Measurements from ENCODE around the gene MT1H.
"Not testable (repeated sequence)": the region's sequence is repeated elsewhere in the genome, so short reads cannot be mapped to it uniquely, and the experiment has no call there.

Gene MT1H

DNA sequence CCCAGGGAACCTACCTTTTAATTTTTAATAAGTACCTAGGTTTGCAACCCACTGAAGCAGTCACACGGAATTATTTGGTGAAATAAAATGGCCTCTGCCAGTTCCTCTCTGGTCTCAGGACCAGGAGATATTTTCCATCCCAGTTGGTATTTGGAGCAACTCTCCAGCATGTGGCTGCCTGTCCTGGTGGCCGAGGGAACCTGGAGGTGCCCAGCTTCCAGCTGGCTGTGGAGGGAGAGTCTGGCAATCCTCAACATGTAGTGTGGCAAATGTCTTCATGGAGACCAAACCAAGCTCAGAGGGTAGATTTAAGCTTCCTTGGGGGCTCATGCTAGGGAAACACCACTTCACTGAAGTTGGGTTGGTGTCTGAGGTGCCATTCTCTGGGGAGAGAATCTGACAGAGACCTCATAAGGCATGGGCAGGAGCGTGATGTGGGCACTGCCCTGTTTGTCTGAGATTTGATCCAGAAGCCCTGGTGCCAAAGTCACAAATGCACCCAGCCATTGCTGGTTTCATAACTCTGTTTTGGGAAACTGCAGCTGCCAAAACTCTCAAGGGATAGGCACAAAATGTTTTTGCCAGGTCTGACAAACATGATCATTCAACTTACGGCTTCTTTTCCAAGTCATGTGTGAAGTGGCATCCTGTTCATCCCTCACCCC is 15.4 kb downstream of the MT1H start:
- no peak for DNase-seq

DNA sequence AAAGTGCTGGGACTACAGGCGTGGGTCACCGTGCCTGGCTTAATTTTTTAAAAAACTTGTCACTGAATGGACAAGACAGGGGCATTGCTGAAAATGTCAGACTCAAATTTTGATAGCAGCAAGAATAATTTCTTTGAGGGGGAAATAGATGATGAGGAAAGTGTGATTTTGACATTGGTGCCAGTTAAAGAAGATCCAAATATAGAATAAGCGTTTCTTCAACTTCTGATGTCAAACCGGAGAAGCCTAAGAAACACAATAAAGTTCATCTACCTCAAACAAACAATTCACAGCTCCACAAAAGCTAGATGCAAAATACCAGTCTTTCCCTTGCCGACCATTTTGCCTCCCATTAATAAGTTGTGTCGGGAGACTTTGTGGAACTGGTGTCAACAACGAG is 17.1 kb downstream of the MT1H start:
- no peak for DNase-seq

DNA sequence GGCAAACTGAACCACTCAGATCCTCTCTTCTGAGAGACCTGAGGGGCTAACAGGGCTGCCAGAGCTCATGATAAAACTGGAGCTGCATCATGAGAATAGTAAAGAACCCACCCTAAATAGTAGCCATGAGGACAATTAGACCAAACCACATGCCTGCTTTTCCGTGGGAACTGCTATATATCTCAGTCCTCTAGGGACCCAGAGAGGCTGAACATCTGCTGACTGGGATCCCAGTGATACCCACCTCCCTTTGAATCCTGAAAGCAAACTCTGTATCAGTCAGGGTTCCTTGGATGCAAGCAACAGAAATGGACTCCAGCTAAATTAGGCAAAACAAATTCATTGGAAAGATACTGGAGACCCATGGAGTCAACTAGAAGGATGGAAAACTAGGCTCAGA is 19.1 kb downstream of the MT1H start:
- no peak for DNase-seq

DNA sequence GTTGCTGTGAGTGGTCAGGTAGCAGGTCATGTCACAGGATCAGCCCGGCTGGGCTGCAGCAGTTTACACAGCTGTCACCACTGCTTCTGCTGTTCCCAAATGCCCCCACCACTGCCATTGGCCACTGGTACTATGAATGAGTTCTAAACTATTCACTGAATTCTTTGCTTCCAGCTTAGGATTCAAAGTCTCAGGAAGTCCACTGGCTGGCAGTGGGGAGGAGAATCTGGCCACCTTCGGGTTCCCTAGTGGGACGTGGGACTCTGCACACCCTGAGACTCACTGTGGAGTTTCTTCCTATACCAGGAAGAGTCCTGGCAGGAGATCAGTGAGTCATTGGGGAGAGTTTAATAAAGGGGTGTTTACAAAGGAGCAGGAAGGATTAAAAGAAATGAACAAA is 19.6 kb downstream of the MT1H start:
- no peak for DNase-seq

DNA sequence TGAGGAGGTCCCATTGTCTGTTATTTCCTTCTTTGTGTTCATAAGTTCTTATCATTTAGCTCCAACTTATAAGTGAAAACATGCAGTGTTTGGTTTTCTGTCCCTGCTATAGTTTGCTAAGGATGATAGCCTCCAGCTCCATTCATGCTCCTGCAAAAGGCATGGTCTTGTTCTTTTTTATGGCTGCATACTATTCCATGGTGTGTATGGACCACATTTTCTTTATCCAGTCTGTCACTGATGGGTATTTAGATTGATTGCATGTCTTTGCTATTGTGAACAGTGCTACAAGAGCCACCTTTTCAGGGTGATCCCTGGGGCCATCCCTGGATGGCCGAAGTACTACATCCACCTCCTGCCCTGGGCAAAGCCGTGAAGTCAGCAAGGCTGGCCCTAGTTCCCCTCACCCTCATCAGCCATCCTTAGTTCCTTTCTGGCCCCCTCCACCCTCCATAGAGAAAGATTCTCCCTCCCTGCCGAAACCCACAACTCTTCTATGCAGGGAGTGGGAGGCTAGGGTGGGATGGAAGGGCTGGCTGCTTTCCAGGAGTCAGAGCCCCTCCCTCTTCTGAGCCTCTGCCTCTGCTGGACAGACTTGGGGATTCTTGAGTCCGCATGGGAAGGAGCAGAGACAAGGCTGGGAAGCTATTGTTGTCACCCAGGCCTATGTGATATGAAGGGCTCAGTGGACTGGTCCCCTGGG is 21.0 kb downstream of the MT1H start:
- DNase-seq = no peak

DNA sequence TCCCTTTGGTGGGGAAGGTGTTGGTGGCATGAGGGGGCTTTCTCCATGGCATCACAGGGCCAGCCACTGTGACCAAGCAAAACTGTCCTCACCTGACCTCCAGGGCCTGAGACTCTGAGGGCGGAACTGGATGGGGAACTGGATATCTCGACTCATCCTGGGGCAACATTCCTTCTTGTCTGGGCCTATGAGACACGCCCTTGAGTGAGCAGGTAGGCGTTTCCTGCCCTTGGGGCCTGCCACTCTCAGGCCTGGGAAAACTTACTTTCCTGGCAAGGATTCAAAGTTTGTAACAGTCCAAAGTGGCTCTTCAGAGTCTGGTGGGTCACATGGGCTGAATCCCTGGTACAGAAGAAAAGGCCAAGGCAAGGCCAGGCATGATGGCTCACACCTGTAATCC is 22.3 kb downstream of the MT1H start:
- DNase-seq = peak; percentile 13

DNA sequence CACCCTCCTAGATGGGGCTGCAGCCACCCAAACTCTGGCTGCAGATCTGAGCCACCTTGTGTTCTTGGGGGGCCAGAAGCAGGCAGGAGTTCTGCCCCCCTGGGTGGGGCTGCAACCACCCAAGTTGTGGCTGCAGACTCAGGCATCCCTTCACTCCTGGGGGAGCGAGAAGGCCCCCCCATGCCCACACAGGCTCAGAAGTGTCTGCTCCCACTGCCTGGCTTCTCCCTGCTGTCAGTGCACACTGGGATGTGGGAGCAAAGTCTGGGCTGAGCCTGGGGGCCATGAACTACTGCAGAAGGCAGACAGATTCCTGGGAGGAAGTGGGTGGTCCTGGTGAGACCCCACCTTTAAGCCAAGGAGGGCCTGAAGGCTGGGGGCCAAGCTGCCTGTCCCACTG is 25.6 kb downstream of the MT1H start:
- DNase-seq = no peak

DNA sequence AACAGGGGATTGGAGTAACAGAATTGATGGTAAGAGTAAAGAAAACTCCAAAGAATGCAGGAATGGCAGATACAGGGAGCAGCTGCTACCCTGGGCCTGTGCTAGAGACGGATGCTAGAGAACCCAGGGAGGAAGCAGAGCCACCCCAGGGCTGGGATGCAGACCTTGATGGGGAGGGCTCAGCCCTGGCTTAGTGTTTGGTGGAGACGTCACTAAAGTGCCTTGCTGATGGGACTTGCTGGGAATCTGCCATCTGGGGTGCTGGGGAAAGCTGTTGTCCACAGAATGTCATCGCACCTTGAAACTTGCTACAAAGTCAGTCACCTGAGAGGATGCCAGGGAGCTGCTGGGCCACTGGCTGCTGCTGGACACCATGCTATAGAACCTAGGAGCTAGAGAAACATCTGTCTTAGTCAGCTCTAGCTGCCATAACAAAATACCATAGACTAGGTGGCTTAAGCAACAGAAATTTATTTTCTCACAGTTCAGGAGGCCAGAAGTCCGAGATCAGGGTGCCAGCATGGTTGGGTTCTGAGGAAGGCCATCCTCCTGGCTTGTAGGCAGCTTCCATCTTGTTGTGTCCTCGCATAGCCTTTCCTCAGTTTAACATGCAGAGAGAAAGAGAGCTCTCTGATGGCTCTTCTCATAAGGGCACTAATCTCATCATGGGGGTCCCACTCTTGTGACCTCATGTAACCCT is 28.0 kb downstream of the MT1H start:
- no peak for DNase-seq

DNA sequence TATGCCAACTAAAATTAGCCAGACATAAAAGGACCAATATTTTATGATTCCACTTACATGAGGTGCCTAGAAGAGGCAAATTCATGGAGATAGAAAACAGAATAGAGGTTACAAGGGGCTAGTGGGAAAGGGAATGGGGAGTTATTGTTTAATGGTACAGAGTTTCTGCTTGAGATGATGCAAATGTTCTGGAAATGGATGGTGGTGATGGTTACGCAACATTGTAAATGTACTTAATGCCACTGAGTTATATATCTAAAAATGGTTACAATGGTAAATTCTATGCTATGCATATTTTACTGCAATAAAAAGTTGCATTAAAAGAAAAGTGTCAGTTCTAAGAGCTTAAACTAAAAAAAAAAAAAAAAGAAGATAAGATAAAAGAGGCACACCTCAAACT is 30.6 kb downstream of the MT1H start:
- DNase-seq = no peak

DNA sequence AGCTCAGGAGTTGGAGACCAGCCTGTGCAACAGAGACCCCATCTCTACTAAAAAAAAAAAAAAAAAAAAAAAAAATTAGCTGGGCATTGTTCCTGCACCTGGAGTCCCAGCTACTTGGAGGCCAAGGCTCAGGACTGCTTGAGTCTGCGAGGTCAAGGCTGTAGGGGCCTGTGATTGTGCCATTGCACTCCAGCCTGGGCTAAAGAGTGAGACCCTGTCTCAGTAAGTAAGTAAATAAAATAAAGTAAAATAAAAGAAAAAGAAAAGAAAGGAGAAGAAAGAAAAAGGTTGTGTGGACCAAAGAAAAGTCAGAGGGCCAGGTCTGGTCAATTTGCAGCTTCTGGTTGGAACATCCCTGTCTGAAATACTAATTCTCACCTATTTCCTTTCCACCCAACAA is 31.0 kb downstream of the MT1H start:
- DNase-seq = no peak

DNA sequence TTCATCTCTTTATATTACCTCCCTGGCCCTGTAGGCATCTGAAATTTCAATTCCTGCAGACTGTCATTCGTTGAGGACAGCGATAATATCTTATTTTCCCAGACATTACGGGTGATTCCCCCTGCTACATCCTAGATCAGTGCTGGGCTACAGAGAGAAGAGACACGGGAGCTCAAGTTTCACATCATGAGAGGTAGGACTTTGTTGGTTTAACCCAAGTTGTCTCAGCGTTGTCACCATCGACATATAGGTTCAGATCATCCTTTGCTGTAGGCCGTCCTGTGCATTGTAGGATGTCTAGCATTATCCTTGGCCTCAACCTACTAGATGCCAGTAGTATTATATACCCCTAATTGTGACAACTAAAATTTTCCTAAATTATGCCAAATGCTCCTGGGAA is 31.9 kb downstream of the MT1H start:
- DNase-seq = no peak

DNA sequence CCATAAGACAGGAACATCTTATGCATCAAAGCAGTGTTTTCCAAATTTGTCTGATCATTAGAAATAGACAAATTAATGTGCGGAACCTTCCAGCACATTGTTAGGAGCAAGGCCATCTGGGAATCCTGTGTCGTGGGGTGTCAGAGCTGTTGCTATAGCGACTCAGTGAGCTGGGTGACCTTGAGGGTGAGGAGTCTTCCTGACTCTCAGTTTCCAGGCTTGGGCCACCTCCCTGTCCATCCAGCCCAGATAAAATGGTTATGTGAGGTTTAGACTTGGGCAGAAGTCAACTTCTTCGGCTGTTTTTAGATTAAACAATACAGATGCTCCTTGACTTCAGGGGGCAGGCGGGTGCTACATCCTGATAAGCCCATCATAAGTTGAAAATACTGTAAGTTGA is 33.2 kb downstream of the MT1H start:
- DNase-seq = no peak

DNA sequence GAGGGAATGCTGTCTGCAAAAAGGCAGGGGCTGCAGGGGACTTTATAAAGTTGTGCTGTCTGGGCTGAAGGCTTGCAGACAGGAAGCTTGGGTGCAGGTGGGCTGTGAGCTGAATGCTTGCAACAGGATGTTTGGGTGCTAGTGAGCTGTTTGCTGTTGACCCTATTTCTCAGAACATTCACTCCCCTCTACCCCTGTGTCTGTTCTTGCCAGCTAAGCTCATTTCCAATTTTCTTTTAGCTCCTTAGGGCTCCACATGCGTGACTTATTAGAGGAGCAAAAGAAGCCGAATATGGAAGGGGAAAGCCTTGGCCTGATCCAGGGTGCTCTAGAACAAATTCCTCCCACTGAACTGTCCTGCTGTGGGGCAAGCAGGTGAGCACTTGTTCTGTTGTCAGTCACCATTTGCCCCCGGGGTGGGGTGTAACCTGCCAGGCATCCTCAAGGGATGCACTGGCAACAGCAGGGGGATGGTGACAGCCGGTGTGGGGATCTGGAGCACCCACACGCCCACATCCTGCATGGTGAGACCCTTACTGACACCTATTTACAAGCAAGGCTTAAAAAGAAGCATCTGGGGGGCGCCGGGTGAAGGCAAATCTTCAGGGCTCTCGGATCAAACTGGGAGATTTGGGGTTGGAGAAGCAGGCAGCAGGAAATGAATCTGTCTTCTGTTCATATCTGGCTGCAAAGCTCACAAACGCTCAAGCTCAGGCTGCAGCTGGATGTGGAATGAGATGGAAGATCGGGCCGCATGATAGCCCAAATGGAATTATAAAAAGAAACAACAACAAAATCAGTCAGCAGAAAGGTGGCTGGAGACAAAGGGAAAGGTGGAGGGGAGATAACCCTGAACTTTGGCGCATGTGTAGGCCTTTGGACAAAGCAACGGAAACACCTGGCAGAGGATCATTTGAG is 39.2 kb downstream of the MT1H start:
- no peak for DNase-seq

DNA sequence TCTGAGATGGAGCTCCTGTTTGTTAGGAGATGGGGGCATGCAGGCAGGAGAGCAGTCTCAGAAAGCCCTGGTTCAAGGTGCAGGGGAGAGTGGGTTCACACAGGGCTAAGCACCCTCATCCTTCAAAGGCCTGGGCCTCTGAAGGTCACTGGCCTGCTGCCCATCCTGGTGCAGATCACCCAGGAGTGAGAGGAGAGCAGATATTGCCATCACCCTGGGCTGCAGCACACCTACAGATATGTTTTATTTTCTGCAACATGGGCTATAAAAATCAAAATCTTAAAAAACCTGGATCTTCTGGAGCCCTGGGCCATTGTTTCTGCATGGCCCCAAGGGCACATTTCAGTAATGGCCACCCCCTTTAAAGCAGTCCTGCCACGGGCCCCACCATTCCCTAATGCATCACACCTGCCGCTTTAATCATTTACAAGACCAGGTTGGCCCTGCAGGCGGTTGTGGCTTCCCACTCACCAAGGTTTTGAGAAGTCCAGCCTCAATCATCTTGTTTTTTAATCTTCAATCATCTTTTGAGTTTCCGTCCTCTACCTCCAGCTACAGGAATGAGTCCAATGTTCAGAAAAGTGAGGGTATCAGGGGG is 39.9 kb downstream of the MT1H start:
- no peak for DNase-seq

DNA sequence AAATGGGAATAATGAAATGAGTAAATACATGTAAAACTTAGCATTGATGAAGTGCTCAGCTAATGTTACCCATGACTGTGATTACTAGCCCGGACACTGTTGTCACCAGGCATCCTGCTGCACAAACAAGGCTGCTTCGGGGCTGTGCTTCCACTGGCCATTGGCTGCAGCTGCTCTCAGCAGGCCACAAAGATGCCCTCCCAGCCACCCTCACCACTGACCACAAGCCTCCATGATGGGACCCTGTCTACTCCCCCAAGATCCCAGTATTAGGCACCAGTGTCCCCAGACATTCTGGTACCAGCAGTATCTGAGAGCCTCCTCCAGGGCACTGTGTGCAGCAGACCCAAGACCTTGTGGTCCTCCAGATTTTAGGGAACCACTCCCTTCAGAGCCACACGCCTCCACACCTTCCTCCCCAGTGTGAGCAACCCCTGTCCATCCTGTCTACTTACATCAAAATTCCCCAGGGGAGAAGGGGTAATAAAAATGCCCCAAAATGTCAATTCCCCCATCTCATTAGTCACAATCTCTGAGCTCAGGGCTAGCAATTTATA is 40.6 kb downstream of the MT1H start:
- DNase-seq = no peak

DNA sequence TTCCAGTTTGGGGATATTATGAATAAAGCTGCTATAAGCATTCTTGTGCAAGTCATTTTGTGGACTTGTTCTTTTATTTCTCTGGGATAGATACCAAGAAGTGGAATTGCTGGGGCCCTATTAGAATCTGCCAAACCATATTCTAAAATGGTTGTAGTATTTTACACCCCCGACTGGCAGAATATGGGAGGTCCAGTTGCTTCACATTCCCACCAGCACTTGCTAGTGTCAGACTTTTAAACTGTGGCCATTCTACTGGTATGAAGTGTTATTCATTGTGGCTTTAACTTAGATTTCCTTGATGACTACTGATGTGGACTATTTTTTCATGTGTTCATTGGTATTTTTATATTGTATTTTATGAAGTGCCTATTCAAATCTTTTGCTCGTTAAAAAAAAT is 42.2 kb downstream of the MT1H start:
- DNase-seq = no peak

DNA sequence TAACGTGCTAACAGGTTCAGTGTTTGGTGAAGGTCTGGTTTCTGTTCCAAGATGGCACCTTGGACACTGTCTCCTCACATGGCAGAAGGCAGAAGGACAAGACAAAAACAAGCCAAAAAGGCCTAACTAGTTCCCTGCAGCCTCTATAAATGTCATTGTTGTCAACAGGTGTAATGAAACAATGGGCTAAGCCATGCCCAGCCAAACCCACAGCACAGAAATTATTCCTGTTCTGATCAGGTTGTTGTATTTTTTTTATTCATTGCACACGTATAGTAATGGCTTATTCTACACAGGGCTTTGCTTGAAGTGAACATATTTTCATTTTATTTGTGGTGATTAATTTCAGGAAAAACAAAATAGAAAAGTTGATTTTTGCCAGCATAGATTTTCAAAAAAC is 44.2 kb downstream of the MT1H start:
- no peak for DNase-seq

DNA sequence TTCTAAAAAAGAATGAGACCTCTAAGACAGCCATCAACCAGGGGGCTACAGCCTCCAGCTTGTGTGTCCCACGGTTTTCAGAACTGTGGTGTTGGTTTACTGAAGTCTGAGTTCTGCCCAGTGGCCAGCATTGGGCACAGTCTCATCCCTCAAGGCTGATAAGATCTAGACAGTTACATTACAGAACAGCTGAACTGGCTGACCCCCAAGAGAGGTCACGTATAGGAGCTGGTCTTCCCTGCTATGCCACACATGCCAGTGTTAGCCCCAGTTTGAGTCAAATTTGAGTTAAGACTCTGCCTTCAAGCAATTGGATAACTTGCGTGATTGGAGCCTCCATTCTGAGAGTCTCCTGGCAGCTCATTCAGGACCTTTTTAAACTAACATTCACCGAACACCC is 45.5 kb downstream of the MT1H start:
- DNase-seq = no peak

DNA sequence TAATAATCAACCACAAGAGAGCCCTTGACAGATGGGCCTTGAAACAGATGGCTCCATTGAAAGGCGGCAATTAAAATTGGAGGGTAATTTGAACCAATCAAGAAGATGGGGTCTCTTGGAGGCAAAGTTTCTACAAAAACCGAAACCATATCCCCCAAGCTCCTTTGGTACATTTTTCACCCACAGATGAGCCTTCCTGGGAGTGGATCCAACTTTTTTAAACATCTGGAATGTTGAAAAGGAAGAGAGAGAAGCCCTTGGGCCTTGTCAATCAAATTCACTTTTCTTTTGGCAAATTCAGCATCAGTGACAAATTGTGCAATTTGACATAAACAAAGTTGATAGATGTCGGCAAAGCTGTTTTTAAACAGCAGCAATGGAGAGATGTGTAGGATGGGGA is 47.1 kb downstream of the MT1H start:
- DNase-seq = peak; percentile 30

DNA sequence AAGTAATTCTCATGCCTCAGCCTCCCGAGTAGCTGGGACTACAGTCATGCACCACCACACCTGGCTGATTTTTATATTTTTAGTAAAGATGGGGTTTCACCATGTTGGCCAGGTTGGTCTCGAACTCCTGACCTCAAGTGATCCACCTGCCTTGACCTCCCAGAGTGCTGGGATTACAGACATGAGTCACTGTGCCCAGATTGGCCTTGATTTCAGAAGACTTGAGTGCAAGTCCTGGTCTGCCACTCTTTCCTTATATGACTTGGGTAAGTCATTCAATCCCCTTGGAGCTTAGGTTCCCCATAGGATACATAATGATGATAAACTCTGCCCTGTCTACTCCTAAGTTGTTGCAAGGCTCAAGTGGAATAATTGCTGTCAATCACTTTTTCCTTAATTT is 47.9 kb downstream of the MT1H start:
- DNase-seq = not testable (repeated sequence)
